SK-N-SH (cell line): ENCODE measurements around the gene KYNU.

ENCODE experiments used
- NRF1 ChIP-seq: IDR thresholded peaks from 2 replicates; pipeline ENCODE4 v1.6.1; 2012; ENCODE audit warnings: low read depth, mild to moderate bottlenecking, low read length
- POLR2AphosphoS5 ChIP-seq: IDR thresholded peaks from 2 replicates; pipeline ENCODE4 v1.6.1; 2012; ENCODE audit warnings: low read depth, low read length
- RAD21 ChIP-seq: IDR thresholded peaks from 2 replicates; pipeline ENCODE4 v1.6.1; 2012; ENCODE audit warnings: mild to moderate bottlenecking, low read length

- TF ChIP-seq NRF1 (no peak), RAD21 (no peak), POLR2AphosphoS5 (no peak)
Observed at GRCh38 chr2:142876423-142876822, 1.0 kb upstream of the KYNU start.
